K562 (cell line): Measurements from ENCODE around the gene KCNK1. TPM values are rescaled to one million over a fixed set of nuclear protein-coding genes. Genes with fewer than 3 reads are reported as not detected.

Source experiments
- ARNT ChIP-seq, 2 experiments: fragments of 450-650 bp; IDR thresholded peaks; 2 replicates each; pipeline ENCODE4 v1.6.1; 2016; ENCODE audit warnings: mild to moderate bottlenecking in 1 of 2
- CCNT2 ChIP-seq: IDR thresholded peaks from 2 replicates; pipeline ENCODE4 v1.6.1; 2011; ENCODE audit warnings: borderline replicate concordance, low read depth, mild to moderate bottlenecking, moderate library complexity, mixed read lengths, low read length; ENCODE audit not compliant: insufficient read length; ENCODE audit errors: extremely low read depth
- CSDE1 ChIP-seq, 2 experiments: fragments of 450-650 bp; IDR thresholded peaks; 2 replicates each; pipeline ENCODE4 v1.6.1; 2016; ENCODE audit warnings: mild to moderate bottlenecking in 1 of 2
- E2F6 ChIP-seq, 2 experiments: IDR thresholded peaks; 2 replicates each; pipeline ENCODE4 v1.6.1; 2011; ENCODE audit warnings: borderline replicate concordance in 1 of 2, control low read depth in 1 of 2, low read depth in 1 of 2, low read length in 1 of 2, mild to moderate bottlenecking in 1 of 2, mixed read lengths in 1 of 2, moderate library complexity in 1 of 2; ENCODE audit not compliant: insufficient read depth in 1 of 2, insufficient read length in 1 of 2, poor library complexity in 1 of 2, severe bottlenecking in 1 of 2; ENCODE audit errors: extremely low read depth in 1 of 2
- GATA2 ChIP-seq: sonication (generic); formaldehyde crosslinking; IDR thresholded peaks from 2 replicates; pipeline ENCODE4 v1.4.0; 2020; ENCODE audit warnings: mild to moderate bottlenecking, missing genetic modification reagents
- KLF16 ChIP-seq: IDR thresholded peaks from 2 replicates; pipeline ENCODE4 v1.6.1; 2016; ENCODE audit warnings: antibody characterized with exemption
- MAFG ChIP-seq: fragments of 450-650 bp; conservative IDR thresholded peaks from 2 replicates; pipeline ENCODE4 v1.6.1; 2016; ENCODE audit warnings: missing genetic modification characterization, missing compliant biosample characterization
- MYBL2 ChIP-seq, 2 experiments: fragments of 450-650 bp in 1 of 2; sonication (generic) in 1 of 2; formaldehyde crosslinking in 1 of 2; IDR thresholded peaks; 2 replicates each; pipeline versions ENCODE4 v1.6.1 to v1.8.1; 2017 to 2022; ENCODE audit warnings: borderline replicate concordance in 1 of 2, inconsistent platforms in 1 of 2, low read depth in 1 of 2, mild to moderate bottlenecking in 1 of 2, missing genetic modification reagents in 1 of 2, moderate library complexity in 1 of 2
- POLR2AphosphoS5 ChIP-seq: IDR thresholded peaks from 2 replicates; pipeline ENCODE4 v1.6.1; 2011; ENCODE audit warnings: mild to moderate bottlenecking, low read depth, low read length, moderate library complexity; ENCODE audit not compliant: control insufficient read depth, insufficient read depth
- U2AF2 ChIP-seq: fragments of 200-400 bp; formaldehyde crosslinking; optimal IDR thresholded peaks from 2 replicates; pipeline ENCODE3; 2017; ENCODE audit warnings: low read depth, mild to moderate bottlenecking, low read length
- ZNF584 ChIP-seq: fragments of 200-800 bp; sonication (Bioruptor generic); IDR thresholded peaks from 2 replicates; pipeline ENCODE4 v1.6.1; 2016; ENCODE audit warnings: low read depth, mild to moderate bottlenecking, missing genetic modification characterization, missing compliant biosample characterization
- polyA plus RNA-seq, 8 experiments: library from polyadenylated mRNA; depleted of rRNA in 4 of 8; stranded (reverse) in 5 of 8; unstranded in 3 of 8; fragments of >200 nt; fragmentation: Nextera tagmentation in 2 of 8; fragmentation: Illumina TruSeq in 1 of 8; extraction: Ambion mirVana in 2 of 8; extraction: Trizol in 1 of 8; gene quantifications; 2 replicates each; pipeline versions ENCODE4 v1.2.1 to v1.2.3, GENCODE V29; 2011 to 2014; ENCODE audit warnings: inconsistent platforms in 1 of 8, missing spikeins in 1 of 8
- total RNA-seq, 7 experiments: library from RNA; depleted of rRNA in 6 of 7; stranded (reverse); fragments of >200 nt in 6 of 7; fragmentation: Illumina TruSeq in 2 of 7; extraction: Trizol in 2 of 7; gene quantifications; 2 replicates each; pipeline versions ENCODE4 v1.2.1 to v1.2.3, GENCODE V29; 2011 to 2021; ENCODE audit warnings: low replicate concordance in 1 of 7
- TF ChIP-seq, protein P1 (sequence below): IDR thresholded peaks from 3 replicates; pipeline ENCODE4 v1.6.1; 2011; ENCODE audit warnings: borderline replicate concordance, mild to moderate bottlenecking; ENCODE audit not compliant: insufficient read length, insufficient read depth
- TF ChIP-seq, protein P2 (sequence below): fragments of 200-800 bp; sonication (Bioruptor generic); IDR thresholded peaks from 2 replicates; pipeline ENCODE4 v1.6.1; 2016; ENCODE audit warnings: missing genetic modification characterization, missing compliant biosample characterization
- TF ChIP-seq, protein P3 (sequence below): fragments of 450-650 bp; IDR thresholded peaks from 2 replicates; pipeline ENCODE4 v1.6.1; 2016; ENCODE audit warnings: low read depth, mild to moderate bottlenecking, moderate library complexity
- TF ChIP-seq, protein P4 (sequence below): fragments of 450-650 bp; formaldehyde crosslinking; IDR thresholded peaks from 2 replicates; pipeline ENCODE4 v1.4.0; 2020; ENCODE audit warnings: mild to moderate bottlenecking, mixed read lengths

The KCNK1 gene
- total and polyA plus RNA-seq, 9 of the 15 experiments (the other 6 are each of a cell fraction or from before 2014, with no cell fraction given), result 3.1 to 22.7 (median 6.0) TPM

GRCh38 chr1:233673947-233674431 is 60.1 kb downstream of the KCNK1 start (continued):
- TF ChIP-seq POLR2AphosphoS5, result no peak
- peak; percentile 49 to 50 for TF ChIP-seq E2F6 (IDR thresholded peaks at IDR 0.05; ENCODE audit: borderline replicate concordance in 1 of 2, extremely low read depth in 1 of 2, insufficient read depth in 1 of 2, insufficient read length in 1 of 2, low read depth in 1 of 2, low read length in 1 of 2, poor library complexity in 1 of 2, severe bottlenecking in 1 of 2)
- no peak for TF ChIP-seq CCNT2
- TF ChIP-seq, protein P1, sequence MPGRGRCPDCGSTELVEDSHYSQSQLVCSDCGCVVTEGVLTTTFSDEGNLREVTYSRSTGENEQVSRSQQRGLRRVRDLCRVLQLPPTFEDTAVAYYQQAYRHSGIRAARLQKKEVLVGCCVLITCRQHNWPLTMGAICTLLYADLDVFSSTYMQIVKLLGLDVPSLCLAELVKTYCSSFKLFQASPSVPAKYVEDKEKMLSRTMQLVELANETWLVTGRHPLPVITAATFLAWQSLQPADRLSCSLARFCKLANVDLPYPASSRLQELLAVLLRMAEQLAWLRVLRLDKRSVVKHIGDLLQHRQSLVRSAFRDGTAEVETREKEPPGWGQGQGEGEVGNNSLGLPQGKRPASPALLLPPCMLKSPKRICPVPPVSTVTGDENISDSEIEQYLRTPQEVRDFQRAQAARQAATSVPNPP, result no peak
- TF ChIP-seq KLF16, result no peak; the same call in 1 of the 2 replicates
- no peak for TF ChIP-seq CSDE1 (IDR thresholded peaks at IDR 0.05)
- TF ChIP-seq MAFG (tag), result no peak
- TF ChIP-seq, protein P2, sequence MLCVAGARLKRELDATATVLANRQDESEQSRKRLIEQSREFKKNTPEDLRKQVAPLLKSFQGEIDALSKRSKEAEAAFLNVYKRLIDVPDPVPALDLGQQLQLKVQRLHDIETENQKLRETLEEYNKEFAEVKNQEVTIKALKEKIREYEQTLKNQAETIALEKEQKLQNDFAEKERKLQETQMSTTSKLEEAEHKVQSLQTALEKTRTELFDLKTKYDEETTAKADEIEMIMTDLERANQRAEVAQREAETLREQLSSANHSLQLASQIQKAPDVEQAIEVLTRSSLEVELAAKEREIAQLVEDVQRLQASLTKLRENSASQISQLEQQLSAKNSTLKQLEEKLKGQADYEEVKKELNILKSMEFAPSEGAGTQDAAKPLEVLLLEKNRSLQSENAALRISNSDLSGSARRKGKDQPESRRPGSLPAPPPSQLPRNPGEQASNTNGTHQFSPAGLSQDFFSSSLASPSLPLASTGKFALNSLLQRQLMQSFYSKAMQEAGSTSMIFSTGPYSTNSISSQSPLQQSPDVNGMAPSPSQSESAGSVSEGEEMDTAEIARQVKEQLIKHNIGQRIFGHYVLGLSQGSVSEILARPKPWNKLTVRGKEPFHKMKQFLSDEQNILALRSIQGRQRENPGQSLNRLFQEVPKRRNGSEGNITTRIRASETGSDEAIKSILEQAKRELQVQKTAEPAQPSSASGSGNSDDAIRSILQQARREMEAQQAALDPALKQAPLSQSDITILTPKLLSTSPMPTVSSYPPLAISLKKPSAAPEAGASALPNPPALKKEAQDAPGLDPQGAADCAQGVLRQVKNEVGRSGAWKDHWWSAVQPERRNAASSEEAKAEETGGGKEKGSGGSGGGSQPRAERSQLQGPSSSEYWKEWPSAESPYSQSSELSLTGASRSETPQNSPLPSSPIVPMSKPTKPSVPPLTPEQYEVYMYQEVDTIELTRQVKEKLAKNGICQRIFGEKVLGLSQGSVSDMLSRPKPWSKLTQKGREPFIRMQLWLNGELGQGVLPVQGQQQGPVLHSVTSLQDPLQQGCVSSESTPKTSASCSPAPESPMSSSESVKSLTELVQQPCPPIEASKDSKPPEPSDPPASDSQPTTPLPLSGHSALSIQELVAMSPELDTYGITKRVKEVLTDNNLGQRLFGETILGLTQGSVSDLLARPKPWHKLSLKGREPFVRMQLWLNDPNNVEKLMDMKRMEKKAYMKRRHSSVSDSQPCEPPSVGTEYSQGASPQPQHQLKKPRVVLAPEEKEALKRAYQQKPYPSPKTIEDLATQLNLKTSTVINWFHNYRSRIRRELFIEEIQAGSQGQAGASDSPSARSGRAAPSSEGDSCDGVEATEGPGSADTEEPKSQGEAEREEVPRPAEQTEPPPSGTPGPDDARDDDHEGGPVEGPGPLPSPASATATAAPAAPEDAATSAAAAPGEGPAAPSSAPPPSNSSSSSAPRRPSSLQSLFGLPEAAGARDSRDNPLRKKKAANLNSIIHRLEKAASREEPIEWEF (CRISPR knock-in tag), result no peak
- TF ChIP-seq, protein P3, sequence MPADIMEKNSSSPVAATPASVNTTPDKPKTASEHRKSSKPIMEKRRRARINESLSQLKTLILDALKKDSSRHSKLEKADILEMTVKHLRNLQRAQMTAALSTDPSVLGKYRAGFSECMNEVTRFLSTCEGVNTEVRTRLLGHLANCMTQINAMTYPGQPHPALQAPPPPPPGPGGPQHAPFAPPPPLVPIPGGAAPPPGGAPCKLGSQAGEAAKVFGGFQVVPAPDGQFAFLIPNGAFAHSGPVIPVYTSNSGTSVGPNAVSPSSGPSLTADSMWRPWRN, result no peak
- TF ChIP-seq, protein P4, sequence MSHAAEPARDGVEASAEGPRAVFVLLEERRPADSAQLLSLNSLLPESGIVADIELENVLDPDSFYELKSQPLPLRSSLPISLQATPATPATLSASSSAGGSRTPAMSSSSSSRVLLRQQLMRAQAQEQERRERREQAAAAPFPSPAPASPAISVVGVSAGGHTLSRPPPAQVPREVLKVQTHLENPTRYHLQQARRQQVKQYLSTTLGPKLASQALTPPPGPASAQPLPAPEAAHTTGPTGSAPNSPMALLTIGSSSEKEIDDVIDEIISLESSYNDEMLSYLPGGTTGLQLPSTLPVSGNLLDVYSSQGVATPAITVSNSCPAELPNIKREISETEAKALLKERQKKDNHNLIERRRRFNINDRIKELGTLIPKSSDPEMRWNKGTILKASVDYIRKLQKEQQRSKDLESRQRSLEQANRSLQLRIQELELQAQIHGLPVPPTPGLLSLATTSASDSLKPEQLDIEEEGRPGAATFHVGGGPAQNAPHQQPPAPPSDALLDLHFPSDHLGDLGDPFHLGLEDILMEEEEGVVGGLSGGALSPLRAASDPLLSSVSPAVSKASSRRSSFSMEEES, result no peak
- TF ChIP-seq GATA2, result no peak
- TF ChIP-seq U2AF2, result no peak
- TF ChIP-seq MYBL2 (IDR thresholded peaks at IDR 0.05; ENCODE audit: low read depth), result no peak
- no peak for TF ChIP-seq MYBL2 (CRISPR knock-in tag; IDR thresholded peaks at IDR 0.05; ENCODE audit: borderline replicate concordance)
- TF ChIP-seq ARNT (IDR thresholded peaks at IDR 0.05), result no peak
- no peak for TF ChIP-seq ZNF584 (CRISPR knock-in tag)
